Heart right ventricle (tissue), 16 donors: ENCODE measurements around the gene ACSF2. TPM values are rescaled to one million over a fixed set of nuclear protein-coding genes. Genes with fewer than 3 reads are reported as not detected.
A peak's percentile ranks its signal among the peaks of the same experiment; 100 is the strongest.

ENCODE experiments used
- ATAC-seq, 8 donors: fragments of 200-7000 bp; cut with Tn5 transposase; one replicate each; pipeline ENCODE4 v1.9.1; 2020; ENCODE audit warnings: mild to moderate bottlenecking in 8 of 8, moderate library complexity in 8 of 8, moderate number of reproducible peaks in 1 of 8
- DNase-seq, 2 donors: peaks; one replicate each; pipeline ENCODE4 v3.0.0-alpha.2; 2020
- H3K27ac ChIP-seq, 10 donors: fragments of 200-600 bp; sonication (generic) in 2 of 10; one replicate each; pipeline versions ENCODE4 v1.5.0 to v1.8.0; 2020 to 2022; ENCODE audit warnings: mild to moderate bottlenecking in 3 of 10
- H3K27me3 ChIP-seq, 7 donors: fragments of 200-600 bp; one replicate each; pipeline ENCODE4 v1.8.0; 2021 to 2022; ENCODE audit warnings: mild to moderate bottlenecking in 2 of 7
- H3K36me3 ChIP-seq, 9 donors: fragments of 200-600 bp; sonication (generic) in 1 of 9; one replicate each; pipeline versions ENCODE4 v1.5.0 to v1.8.0; 2020 to 2022; ENCODE audit warnings: mild to moderate bottlenecking in 2 of 9
- H3K4me1 ChIP-seq, 9 donors: fragments of 200-600 bp; sonication (generic) in 1 of 9; one replicate each; pipeline versions ENCODE4 v1.5.0 to v1.8.0; 2020 to 2022; ENCODE audit warnings: mild to moderate bottlenecking in 4 of 9
- H3K4me3 ChIP-seq, 10 donors: fragments of 200-600 bp; sonication (generic) in 2 of 10; one replicate each; pipeline versions ENCODE4 v1.5.0 to v1.8.0; 2020 to 2022; ENCODE audit warnings: mild to moderate bottlenecking in 7 of 10, moderate library complexity in 2 of 10
- H3K9me3 ChIP-seq, 11 donors: fragments of 200-600 bp in 10 of 11; sonication (generic) in 2 of 11; one replicate each; pipeline versions ENCODE4 v1.5.0 to v1.8.0; 2013 to 2022; ENCODE audit warnings: mild to moderate bottlenecking in 2 of 11, control low read depth in 1 of 11, moderate library complexity in 1 of 11
- WGBS, 2 donors: extraction: QIAGEN DNeasy Blood & Tissue Kit; methylation state at CpG; one replicate each; pipeline ENCODE4 v1.1.7; 2013; ENCODE audit warnings: inconsistent platforms in 1 of 2; 5-methylcytosine and 5-hydroxymethylcytosine counted together
- intact Hi-C, 10 donors: fragments of 100-400 bp; cut with DNase I; formaldehyde crosslinking; loops; one replicate each; pipeline versions ENCODE4 v1.11.1 to v1.14.2; 2022
- polyA plus RNA-seq, 2 donors: library from polyadenylated mRNA; stranded (reverse); fragments of 200-250 nt; gene quantifications; one replicate each; pipeline ENCODE4 v1.2.3, GENCODE V29; 2013
- total RNA-seq, 10 donors: library from RNA; stranded (reverse); fragmentation: NEBNext Ultra II Directional in 3 of 10; extraction: Animal tissue kit (Norgen Biotek cat#: 25700) in 3 of 10; gene quantifications; one replicate each; pipeline versions ENCODE4 v1.2.1 to v1.2.4, GENCODE V29; 2021 to 2023
- TF ChIP-seq, protein P1 (sequence below), 9 donors: fragments of 200-600 bp; sonication (generic) in 2 of 9; IDR thresholded peaks; one replicate each; pipeline versions ENCODE4 v1.5.0 to v1.8.0; 2021 to 2022; ENCODE audit warnings: antibody characterized with exemption in 9 of 9, mild to moderate bottlenecking in 5 of 9, moderate library complexity in 1 of 9
- donor health status: Arrhythmogenic right ventricular cardiomyopathy.
- donor health status: ischemic (EF 13 %, LVEDD 7.1; RV severe dilation, severe dysfunction).
- donor health status: healthy with polysubstance abuse.
- donor health status: DM: no; HTN: yes; CAD: no.
- donor health status: DM: no; HTN: no; CAD: no.
- donor health status: ischemic (EF 25% LVEDD 6.9; RV normal size, moderate dysfunction).
- donor health status: ischemic (EF 25% LVEDD 5.7; RV mildly dilated, moderate dysfunction).
- donor health status: healthy.
- donor health status: DM: yes; HTN: yes; CAD: no.
- donor health status: Ischemic cardiomyopathy.
- donor health status: ischemic (EF 35%, LVEDD 5.7; RV mildly dilated, moderate dysfunction).
- donor health status: nonischemic (EF 11% LVEDD 7.7; RV severe dilation, severe dysfunction).
- donor health status: DM: yes; HTN: yes; CAD: no.
- donor health status: PGD.
- donor health status: ischemic (EF 29% LVEDD 5.4; RV normal size, mild dysfunction).
- donor health status: nonischemic (EF 23%, LVEDD 6.1; RV moderate dilation, normal function).

ACSF2 gene
- total and polyA plus RNA-seq, 12 donors: 7.9 to 45.0 (median 19.7) TPM

DNA sequence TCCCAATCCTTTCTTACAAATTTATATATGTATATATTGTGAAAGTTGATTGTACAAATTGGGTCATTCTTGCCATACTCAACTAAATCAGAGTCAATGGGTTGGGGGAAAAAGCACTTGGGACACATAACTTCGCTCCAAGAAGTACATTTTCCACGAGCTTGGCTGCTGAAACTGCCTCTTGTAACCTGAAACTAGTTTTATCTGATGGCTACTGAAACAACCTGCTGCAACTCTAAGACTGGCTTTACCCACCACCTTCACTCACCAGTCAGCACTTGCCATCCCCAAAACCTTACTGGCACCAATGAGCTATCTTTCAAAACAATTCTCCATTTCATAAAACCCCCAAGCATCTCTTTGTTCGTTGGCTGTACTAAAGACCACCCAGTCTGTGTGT, 67.7 kb downstream of the ACSF2 start:
- WGBS, 2 donors: 52 to 55% methylated on average over 3 of the region's 3 CpGs
- TF ChIP-seq, protein P1, sequence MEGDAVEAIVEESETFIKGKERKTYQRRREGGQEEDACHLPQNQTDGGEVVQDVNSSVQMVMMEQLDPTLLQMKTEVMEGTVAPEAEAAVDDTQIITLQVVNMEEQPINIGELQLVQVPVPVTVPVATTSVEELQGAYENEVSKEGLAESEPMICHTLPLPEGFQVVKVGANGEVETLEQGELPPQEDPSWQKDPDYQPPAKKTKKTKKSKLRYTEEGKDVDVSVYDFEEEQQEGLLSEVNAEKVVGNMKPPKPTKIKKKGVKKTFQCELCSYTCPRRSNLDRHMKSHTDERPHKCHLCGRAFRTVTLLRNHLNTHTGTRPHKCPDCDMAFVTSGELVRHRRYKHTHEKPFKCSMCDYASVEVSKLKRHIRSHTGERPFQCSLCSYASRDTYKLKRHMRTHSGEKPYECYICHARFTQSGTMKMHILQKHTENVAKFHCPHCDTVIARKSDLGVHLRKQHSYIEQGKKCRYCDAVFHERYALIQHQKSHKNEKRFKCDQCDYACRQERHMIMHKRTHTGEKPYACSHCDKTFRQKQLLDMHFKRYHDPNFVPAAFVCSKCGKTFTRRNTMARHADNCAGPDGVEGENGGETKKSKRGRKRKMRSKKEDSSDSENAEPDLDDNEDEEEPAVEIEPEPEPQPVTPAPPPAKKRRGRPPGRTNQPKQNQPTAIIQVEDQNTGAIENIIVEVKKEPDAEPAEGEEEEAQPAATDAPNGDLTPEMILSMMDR (IDR thresholded peaks at IDR 0.05): no peak
- H3K4me3 ChIP-seq: no peak overlapping the region

DNA sequence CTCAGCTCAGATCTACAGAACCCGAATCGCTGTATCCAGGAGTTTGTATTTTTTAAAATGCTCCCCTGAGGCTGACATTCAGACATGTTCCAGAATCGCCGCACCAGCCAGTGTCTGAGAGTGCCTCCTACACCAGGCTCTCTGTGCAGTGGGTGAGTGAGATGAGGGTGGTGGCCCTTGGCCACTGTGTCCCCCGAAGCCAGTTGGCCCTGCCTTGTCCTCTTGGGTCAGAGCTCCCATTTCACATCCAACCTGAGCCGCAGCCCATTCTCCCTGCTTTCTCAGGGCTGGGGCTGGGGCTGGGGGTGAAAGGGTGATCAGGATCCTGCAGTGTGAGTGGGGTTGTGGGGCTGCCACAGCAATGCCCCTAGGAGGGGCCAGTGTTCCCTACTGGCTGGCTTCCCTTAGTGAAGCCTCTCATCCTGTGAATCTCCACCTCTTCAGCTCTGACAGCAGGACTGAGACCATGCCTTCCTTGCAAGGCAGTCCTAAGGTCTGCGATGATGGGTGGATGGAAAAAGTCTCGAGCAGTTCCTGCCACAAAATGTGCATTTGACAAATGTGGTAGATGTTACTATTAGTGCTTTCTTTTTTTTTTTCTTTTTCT, 69.3 kb downstream of the ACSF2 start:
- TF ChIP-seq, protein P1 (IDR thresholded peaks at IDR 0.05): no peak
- 87 to 90% methylated on average over 8 of the region's 8 CpGs for WGBS, 2 donors
- no peaks in the 10 kb centered on the region for H3K4me1 ChIP-seq
- H3K9me3 ChIP-seq: no peaks in the 10 kb centered on the region
- DNase-seq: no peak
- intact Hi-C loops: no loop called here
- H3K4me3 ChIP-seq: no peak overlapping the region
- H3K27ac ChIP-seq: no peak overlapping the region
- ATAC-seq: no peak
- H3K27me3 ChIP-seq: no peaks in the 10 kb centered on the region
- H3K36me3 ChIP-seq: no peaks in the 10 kb centered on the region

More for the DNA sequence above, 67.7 kb downstream of the ACSF2 start:
- H3K9me3 ChIP-seq: no peaks in the 10 kb centered on the region
- DNase-seq: no peak
- no peaks in the 10 kb centered on the region for H3K27me3 ChIP-seq
- H3K36me3 ChIP-seq: no peaks in the 10 kb centered on the region
- intact Hi-C loops: no loop called here
- H3K27ac ChIP-seq: no peak overlapping the region
- no peaks in the 10 kb centered on the region for H3K4me1 ChIP-seq
- ATAC-seq: no peak

DNA sequence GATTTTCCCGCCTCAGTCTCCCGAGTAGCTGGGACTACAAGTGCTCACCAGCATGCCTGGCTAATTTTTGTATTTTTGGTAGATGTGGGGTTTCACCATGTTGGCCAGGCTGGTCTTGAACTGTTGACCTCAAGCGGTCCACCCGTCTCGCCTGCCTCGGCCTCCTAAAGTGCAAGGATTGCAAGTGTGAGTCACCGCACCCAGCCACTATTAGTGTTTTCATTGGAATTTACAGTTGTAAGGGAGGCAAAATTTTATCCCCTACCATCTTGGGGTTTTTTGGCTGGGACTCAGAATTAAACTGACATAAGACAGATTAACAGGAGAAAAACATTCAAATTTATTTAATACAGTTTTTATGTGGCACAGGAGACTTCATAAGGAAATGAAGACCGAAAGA, 69.9 kb downstream of the ACSF2 start:
- no peaks in the 10 kb centered on the region for H3K36me3 ChIP-seq
- intact Hi-C loops: no loop called here
- DNase-seq (no peak), ATAC-seq (no peak)
- 96 to 98% methylated on average over 8 of the region's 8 CpGs for WGBS, 2 donors
- H3K4me1 ChIP-seq: no peaks in the 10 kb centered on the region
- TF ChIP-seq, protein P1 (IDR thresholded peaks at IDR 0.05): no peak
- H3K9me3 ChIP-seq: no peaks in the 10 kb centered on the region
- no peaks in the 10 kb centered on the region for H3K27me3 ChIP-seq
- H3K27ac ChIP-seq: no peak overlapping the region
- no peak overlapping the region for H3K4me3 ChIP-seq

DNA sequence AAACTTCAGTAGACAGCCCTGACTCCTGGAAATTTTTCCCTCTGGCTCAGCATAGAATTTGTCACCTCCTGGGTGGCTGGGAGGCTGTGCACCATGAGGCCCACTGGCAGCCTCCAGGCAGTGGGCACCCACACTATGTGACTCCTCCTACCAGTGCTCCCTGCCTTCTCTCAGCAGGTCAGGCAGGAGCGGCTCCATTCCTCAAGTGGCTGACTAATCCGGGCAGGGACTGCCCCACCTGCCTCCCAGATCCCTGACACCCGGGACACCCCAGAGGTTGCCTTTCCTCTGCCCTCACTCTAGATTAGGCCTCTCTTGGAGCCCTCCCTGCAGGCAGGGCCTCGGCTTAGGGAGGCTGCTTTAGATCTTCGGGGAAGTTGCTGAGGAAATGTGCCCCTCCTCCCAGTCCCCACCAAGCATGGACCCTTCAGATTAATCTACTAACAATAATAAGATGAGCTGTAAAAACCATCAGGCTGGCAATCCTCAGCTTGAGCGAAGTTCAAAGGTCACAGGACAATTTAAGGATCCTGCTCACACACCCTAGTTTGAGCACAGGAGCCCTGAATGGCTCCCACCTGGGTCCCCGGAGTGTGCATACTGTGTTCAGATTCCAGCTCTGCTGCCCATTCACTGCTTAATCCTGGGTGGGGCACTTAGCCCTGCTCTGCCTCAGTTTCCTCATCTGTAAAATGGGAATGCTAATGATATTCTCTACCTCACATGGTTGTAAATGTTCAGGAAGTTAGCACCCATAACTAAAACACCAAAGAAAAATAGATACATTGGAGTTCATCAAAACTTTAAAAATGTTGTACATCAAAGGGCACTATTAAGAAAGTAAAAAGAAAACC, 72.2 kb downstream of the ACSF2 start:
- DNase-seq (no peak), ATAC-seq (peak in 1 of 8 donors; percentile 29)
- WGBS, 2 donors: 76 to 81% methylated on average over 7 of the region's 7 CpGs
- TF ChIP-seq, protein P1 (IDR thresholded peaks at IDR 0.05): no peak
- H3K27me3 ChIP-seq: no peaks in the 10 kb centered on the region
- H3K36me3 ChIP-seq: no peaks in the 10 kb centered on the region
- no peaks in the 10 kb centered on the region for H3K4me1 ChIP-seq
- no peak overlapping the region for H3K27ac ChIP-seq
- no peaks in the 10 kb centered on the region for H3K9me3 ChIP-seq
- intact Hi-C loops: no loop called here
- H3K4me3 ChIP-seq: no peak overlapping the region
